IPS DF 6.9 (cell line): ENCODE data around the gene R3HDM2.
"Not testable (repeated sequence)": the region's sequence is repeated elsewhere in the genome, so short reads cannot be mapped to it uniquely, and the experiment has no call there.

Source experiments
- DNase-seq: peaks from one replicate; pipeline ENCODE4 v3.0.0-alpha.2; 2013; ENCODE audit warnings: low read depth, low spot score
- H3K27ac ChIP-seq: one replicate; pipeline ENCODE4 v1.5.1; 2013; ENCODE audit warnings: low read length, control low read depth
- H3K27me3 ChIP-seq: 2 replicates; pipeline ENCODE4 v1.6.1; 2013; ENCODE audit warnings: mild to moderate bottlenecking, low read length; ENCODE audit not compliant: control insufficient read depth, insufficient read depth
- H3K36me3 ChIP-seq: 2 replicates; pipeline ENCODE4 v1.6.1; 2013; ENCODE audit warnings: low read length; ENCODE audit not compliant: control insufficient read depth, insufficient read depth
- H3K4me1 ChIP-seq: 2 replicates; pipeline ENCODE4 v1.6.1; 2013; ENCODE audit warnings: low read length; ENCODE audit not compliant: control insufficient read depth, insufficient read depth
- H3K4me3 ChIP-seq: 2 replicates; pipeline ENCODE4 v1.5.1; 2013; ENCODE audit warnings: mild to moderate bottlenecking, low read length
- H3K9me3 ChIP-seq: 2 replicates; pipeline ENCODE4 v1.6.1; 2013; ENCODE audit warnings: low read length, inconsistent platforms; ENCODE audit not compliant: control insufficient read depth, insufficient read depth
- WGBS: extraction: QIAGEN DNeasy Blood & Tissue Kit; methylation state at CpG from one replicate; pipeline ENCODE4 v1.1.7; 2013; ENCODE audit warnings: mixed read lengths, missing lambda C conversion rate; ENCODE audit not compliant: insufficient read length, insufficient coverage; 5-methylcytosine and 5-hydroxymethylcytosine counted together

The R3HDM2 gene

DNA sequence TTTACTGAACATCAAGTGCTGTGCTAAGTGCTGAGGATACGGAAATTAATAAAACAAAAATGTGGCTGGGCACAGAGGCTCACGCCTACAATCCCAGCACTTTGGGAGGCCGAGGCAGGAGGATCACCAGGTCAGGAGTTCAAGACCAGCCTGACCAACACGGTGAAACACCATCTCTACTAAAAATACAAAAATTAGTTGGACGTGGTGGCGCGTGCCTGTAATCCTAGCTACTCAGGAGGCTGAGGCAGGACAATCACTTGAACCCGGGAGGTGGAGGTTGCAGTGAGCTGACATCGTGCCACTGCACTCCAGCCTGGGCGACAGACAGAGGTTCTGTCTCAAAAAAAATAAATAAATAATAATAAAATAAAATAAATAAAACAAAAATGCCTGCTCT lies 3.9 kb downstream of the R3HDM2 start:
- no CpG with 5 or more reads among the region's 10 CpGs for WGBS

DNA sequence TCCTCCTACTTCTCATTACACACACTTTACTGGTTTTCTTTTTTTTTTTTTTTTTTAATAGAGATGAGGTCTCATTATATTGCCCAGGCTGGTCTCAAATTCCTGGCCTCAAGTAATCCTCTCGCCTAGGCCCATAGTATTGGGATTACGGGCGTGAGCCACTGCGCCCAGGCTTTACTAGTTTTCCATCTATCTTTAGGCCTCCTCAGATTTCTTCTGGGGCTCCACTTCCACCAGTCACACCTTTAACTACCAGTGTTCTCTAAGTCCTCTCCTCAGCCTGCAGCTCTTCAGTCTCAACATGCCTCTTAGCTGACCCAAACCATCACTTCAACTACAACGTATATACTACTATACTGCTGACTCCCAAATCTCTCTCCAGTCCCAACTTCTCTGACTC lies 10.4 kb downstream of the R3HDM2 start:
- no peak overlapping the region for H3K27ac ChIP-seq
- no peaks in the 10 kb centered on the region for H3K36me3 ChIP-seq
- no peaks in the 10 kb centered on the region for H3K27me3 ChIP-seq
- H3K4me3 ChIP-seq = no peak overlapping the region
- no peak for DNase-seq
- H3K9me3 ChIP-seq = no peaks in the 10 kb centered on the region
- no peaks in the 10 kb centered on the region for H3K4me1 ChIP-seq
- WGBS = 100% methylated on average over 1 of the region's 5 CpGs

More for the DNA sequence above, 3.9 kb downstream of the R3HDM2 start:
- H3K27ac ChIP-seq, H3K9me3 ChIP-seq, H3K36me3 ChIP-seq, H3K27me3 ChIP-seq, H3K4me3 ChIP-seq, H3K4me1 ChIP-seq, DNase-seq: not testable (repeated sequence)

DNA sequence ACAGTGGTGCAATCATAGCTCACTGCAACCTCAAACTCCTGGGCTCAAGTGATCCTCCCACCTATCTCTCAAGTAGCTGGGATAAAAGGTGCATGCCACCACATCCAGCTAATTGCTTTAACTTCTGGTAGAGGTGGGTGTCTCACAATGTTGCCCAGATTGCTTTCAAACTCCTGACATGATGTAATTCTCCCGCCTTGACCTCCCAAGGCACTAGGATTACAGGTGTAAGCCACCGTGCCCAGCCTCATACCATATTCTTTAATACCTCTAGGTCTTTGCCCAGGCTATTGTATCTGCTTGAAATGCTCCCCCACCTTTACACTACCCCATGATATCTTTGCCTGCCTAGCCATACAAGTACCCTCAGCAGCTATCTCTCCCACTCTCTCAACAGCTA lies 11.3 kb downstream of the R3HDM2 start:
- DNase-seq = no peak
- Histone ChIP-seq H3K27me3 (no peaks in the 10 kb centered on the region), H3K27ac (no peak overlapping the region), H3K36me3 (no peaks in the 10 kb centered on the region), H3K9me3 (no peaks in the 10 kb centered on the region), H3K4me1 (no peaks in the 10 kb centered on the region), H3K4me3 (no peak overlapping the region)
- WGBS = no CpG with 5 or more reads among the region's 2 CpGs

DNA sequence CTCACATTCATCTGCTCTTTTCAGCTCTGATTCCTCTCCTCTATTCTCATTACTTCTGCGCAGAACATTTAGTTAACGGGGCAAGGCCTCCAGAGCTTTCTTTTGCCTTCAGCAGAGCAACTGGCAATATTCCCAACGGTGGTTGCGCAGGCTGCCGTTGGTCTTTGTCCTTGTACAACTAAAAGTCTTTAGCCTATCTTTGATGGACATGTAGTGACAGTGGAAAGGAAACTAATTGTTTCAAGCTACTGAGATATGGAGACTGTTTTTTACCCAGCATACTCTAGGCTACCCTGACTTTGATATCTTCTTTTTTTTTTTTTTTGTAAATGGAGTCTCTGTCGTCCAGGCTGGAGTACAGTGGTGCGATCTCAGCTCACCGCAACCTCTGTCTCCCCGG lies 12.6 kb downstream of the R3HDM2 start:
- no peak overlapping the region for H3K27ac ChIP-seq

DNA sequence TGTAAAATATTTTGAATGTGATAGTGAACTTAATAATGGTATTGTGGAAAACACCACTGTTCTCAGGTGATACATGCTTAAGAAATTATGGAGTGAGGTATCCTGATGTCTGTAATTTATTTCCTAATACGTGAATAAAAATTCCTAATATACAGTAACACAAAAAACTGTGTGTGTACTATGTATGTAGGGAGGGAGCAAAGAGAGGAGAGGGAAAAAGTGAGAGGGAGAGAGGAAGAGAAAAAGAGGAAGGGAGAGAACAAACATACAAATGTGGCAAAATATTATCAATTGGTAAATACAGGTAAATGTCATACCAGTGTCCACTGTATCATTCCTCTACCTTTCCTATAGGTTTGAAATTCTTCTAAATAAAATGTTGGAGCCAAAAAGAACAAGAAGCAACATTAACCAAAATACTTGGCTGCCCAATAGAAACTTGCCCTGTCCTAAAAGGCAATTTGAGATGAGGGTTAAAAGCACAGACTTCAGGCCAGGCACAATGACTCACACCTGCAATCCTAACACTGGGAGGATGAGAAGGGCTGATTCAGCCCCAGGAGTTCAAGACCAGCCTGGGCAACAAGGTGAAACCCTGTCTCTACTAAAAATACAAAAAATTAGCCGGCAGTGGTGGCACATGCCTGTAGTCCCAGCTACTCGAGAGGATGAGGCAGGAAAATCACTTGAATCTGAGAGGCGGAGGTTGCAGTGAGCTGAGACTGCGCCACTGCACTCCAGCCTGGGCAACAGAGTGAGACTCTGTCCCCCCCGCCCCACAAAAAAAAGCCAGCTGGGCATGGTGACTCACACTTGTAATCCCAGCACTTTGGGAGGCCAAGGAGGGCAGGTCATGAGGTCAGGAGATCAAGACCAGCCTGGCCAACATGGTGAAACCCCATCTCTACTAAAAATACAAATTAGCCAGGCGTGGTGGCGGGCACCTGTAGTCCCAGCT lies 14.5 kb downstream of the R3HDM2 start:
- DNase-seq = no peak
- H3K4me1 ChIP-seq = no peaks in the 10 kb centered on the region
- WGBS = no CpG with 5 or more reads among the region's 8 CpGs
- H3K27me3 ChIP-seq = no peaks in the 10 kb centered on the region
- H3K27ac ChIP-seq = no peak overlapping the region
- no peak overlapping the region for H3K4me3 ChIP-seq
- no peaks in the 10 kb centered on the region for H3K9me3 ChIP-seq
- no peaks in the 10 kb centered on the region for H3K36me3 ChIP-seq

More for the DNA sequence above, 12.6 kb downstream of the R3HDM2 start:
- H3K4me1 ChIP-seq = no peaks in the 10 kb centered on the region
- no peaks in the 10 kb centered on the region for H3K9me3 ChIP-seq
- WGBS = no CpG with 5 or more reads among the region's 9 CpGs
- H3K36me3 ChIP-seq = no peaks in the 10 kb centered on the region
- H3K27me3 ChIP-seq = no peaks in the 10 kb centered on the region
- no peak overlapping the region for H3K4me3 ChIP-seq
- DNase-seq = no peak

DNA sequence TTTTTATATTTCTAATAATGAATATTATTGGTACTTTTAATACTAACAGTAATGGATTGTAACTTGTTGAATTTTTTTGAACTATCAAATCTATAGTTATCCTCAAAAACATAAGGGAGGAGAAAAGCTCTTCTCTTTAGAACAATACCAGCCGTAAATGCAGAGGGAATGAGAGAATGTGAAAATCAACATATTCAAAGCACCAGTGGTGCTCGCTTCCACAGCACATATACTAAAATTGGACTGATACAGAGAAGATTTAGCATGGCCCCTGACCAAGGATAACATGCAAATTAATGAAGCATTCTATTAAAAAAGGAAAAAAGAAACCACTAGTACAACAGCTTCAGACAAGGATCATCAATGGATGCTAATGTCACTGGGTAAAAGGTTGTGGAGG lies 15.8 kb downstream of the R3HDM2 start:
- H3K9me3 ChIP-seq = no peaks in the 10 kb centered on the region
- no peaks in the 10 kb centered on the region for H3K27me3 ChIP-seq
- no peaks in the 10 kb centered on the region for H3K36me3 ChIP-seq
- H3K27ac ChIP-seq = no peak overlapping the region
- H3K4me3 ChIP-seq = no peak overlapping the region
- no CpG with 5 or more reads among the region's 2 CpGs for WGBS
- no peak for DNase-seq
- no peaks in the 10 kb centered on the region for H3K4me1 ChIP-seq

DNA sequence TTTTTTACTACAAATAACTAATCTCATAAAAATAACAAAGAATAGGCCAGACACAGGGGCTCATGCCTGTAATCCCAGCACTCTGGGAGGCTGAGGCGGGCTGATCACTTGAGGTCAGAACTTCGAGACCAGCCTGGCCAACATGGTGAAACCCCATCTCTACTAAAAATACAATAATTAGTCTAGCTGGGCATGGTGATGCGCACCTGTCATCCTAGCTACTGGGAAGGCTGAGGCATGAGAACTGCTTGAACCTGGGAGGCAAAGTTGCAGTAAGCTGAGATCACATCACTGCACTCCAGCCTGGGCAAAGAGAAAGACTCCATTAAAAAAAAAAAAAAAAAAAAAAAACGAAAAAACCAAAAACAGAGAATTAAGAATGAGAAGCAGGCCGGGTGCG lies 16.7 kb downstream of the R3HDM2 start:
- not testable (repeated sequence) for H3K27me3 ChIP-seq, H3K4me3 ChIP-seq, H3K36me3 ChIP-seq, DNase-seq, H3K4me1 ChIP-seq, H3K9me3 ChIP-seq, H3K27ac ChIP-seq
- WGBS = no CpG with 5 or more reads among the region's 6 CpGs

DNA sequence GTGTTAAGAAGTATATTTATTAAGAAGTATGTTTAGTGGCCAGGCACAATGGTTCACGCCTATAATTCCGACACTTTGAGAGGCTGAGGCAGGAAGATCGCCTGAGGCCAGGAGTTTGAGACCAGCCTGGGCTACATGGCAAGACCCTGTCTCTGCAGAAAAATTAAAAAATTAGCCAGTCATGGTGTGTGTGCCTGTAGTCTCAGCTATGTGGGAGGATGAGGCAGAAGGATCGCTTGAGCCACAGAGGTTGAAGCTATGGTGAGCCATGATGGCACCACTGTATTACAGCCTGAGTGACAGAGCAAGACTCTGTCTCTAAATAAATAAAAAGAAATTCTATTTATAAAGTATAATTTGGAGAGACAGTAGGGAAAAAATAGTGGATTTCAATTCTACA lies 20.3 kb downstream of the R3HDM2 start:
- H3K27ac ChIP-seq = no peak overlapping the region
- no peak overlapping the region for H3K4me3 ChIP-seq
- no peak for DNase-seq
- no CpG with 5 or more reads among the region's 4 CpGs for WGBS
- no peaks in the 10 kb centered on the region for H3K27me3 ChIP-seq
- H3K36me3 ChIP-seq = no peaks in the 10 kb centered on the region
- H3K4me1 ChIP-seq = no peaks in the 10 kb centered on the region
- no peaks in the 10 kb centered on the region for H3K9me3 ChIP-seq

DNA sequence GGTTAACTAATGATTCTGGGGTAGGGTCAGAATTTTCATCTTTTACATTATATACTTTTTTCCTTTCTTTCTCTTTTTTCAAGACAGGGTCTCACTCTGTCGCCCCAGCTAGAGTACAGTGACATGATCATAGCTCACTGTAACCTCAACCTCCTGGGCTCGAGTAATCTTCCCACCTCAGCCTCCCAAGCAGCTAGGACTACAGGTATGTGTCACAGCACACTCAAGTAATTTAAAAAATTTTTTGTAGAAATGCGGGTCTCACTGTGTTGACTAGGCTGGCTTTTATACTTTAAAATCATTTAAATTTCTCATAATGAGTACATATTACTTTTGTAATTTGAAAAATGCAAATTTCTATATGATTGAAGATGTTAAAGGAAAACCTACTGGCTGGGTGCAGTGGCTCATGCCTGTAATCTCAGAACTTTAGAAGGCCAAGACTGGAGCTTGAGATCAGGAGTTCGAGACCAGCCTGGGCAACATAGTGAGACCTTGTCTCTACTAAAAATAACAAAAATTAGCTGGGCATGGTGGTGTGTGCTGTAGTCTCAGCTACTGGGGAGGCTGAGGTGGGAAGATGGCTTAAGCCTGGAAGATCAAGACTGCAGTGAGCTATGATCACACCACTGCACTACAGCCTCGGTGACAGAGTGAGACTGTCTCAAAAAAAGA lies 25.7 kb downstream of the R3HDM2 start:
- H3K9me3 ChIP-seq = no peaks in the 10 kb centered on the region
- H3K36me3 ChIP-seq = no peaks in the 10 kb centered on the region
- DNase-seq = no peak
- H3K27ac ChIP-seq = no peak overlapping the region
- H3K4me3 ChIP-seq = no peak overlapping the region
- no peaks in the 10 kb centered on the region for H3K4me1 ChIP-seq
- no peaks in the 10 kb centered on the region for H3K27me3 ChIP-seq
- no CpG with 5 or more reads among the region's 5 CpGs for WGBS

DNA sequence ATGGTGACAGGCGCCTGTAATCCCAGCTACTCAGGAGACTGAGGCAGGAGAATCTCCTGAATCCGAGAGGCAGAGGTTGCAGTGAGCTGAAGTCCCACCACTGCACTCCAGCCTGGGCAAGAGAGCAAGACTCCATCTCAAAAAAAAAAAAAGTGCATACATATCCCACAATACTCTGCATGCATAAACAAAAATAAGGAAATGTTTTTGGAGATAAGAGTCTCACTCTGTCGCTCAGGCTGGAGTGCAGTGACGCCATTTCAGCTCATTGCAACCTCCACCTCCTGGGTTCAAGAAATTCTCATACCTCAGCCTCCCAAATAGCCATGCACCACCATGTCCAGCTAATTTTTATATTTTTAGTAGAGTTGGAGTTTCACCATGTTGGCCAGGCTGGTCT lies 28.7 kb downstream of the R3HDM2 start:
- not testable (repeated sequence) for H3K4me3 ChIP-seq, DNase-seq, H3K27ac ChIP-seq, H3K4me1 ChIP-seq, H3K36me3 ChIP-seq, H3K9me3 ChIP-seq, H3K27me3 ChIP-seq
- no CpG with 5 or more reads among the region's 4 CpGs for WGBS
